ENCODE measurements around the gene RASSF5. TPM values are rescaled to one million over a fixed set of nuclear protein-coding genes. Genes with fewer than 3 reads are reported as not detected.

The RASSF5 gene
- polyA plus RNA-seq, 1 donor (not counting 4 experiments of a cell fraction or from before 2014, with no cell fraction given): 2.4 TPM

GRCh38 chr1:206487970-206488369 lies 19.4 kb upstream of the RASSF5 start:
- Histone ChIP-seq H3K79me2 (ENCODE audit: control insufficient read depth, insufficient read depth, low read length) (no peaks in the 10 kb centered on the region), H3K27me3 (ENCODE audit: control insufficient read depth, extremely low read depth, insufficient read depth, low read length) (no peaks in the 10 kb centered on the region), H2AFZ (ENCODE audit: control insufficient read depth, low read length) (no peak overlapping the region), H3K36me3 (ENCODE audit: control insufficient read depth in 2 of 2, extremely low read depth in 1 of 2, insufficient read depth in 2 of 2, low read length in 2 of 2) (peaks cover 0 to 16% of the 10 kb centered on the region in 2 experiments), H3K9me3 (ENCODE audit: control insufficient read depth, low read depth, low read length) (no peaks in the 10 kb centered on the region), H3K9ac (ENCODE audit: control insufficient read depth, extremely low read depth, insufficient read depth, low read length) (no peak overlapping the region), H3K9me1 (ENCODE audit: control insufficient read depth, extremely low read depth, insufficient read depth, low read length) (no peaks in the 10 kb centered on the region), H4K20me1 (ENCODE audit: control insufficient read depth, extremely low read depth, insufficient read depth, low read length) (no peaks in the 10 kb centered on the region), H3K4me1 (ENCODE audit: control insufficient read depth, extremely low read depth, insufficient read depth, low read length) (peaks cover 3% of the 10 kb centered on the region), H3K27ac (ENCODE audit: control insufficient read depth, insufficient read depth, low read length) (no peak overlapping the region), H3K4me3 (ENCODE audit: control insufficient read depth in 2 of 3, extremely low read depth in 1 of 3, insufficient read depth in 2 of 3, low read depth in 1 of 3, low read length in 3 of 3) (no peak overlapping the region), H3K4me2 (ENCODE audit: control insufficient read depth, extremely low read depth, insufficient read depth, low read depth, low read length) (no peak overlapping the region)
- TF ChIP-seq CTCF (optimal IDR thresholded peaks at IDR 0.05 in 1 of 3, IDR thresholded peaks at IDR 0.05 in 1 of 3, conservative IDR thresholded peaks at IDR 0.05 in 1 of 3; ENCODE audit: extremely low read depth in 1 of 3, insufficient read depth in 2 of 3, low read length in 3 of 3): no peak
- TF ChIP-seq EZH2 (IDR thresholded peaks at IDR 0.05; ENCODE audit: low read length): no peak
- dilution Hi-C loops (cut with MboI; ENCODE audit: extremely low pct_ligation_motif_present, low sequenced_read_pairs): no loop called here
- DNase-seq (ENCODE audit: low read depth, low spot score) (no peak), FAIRE-seq (no peak)

GRCh38 chr1:206488466-206488865 lies 18.9 kb upstream of the RASSF5 start:
- Histone ChIP-seq H3K4me1 (ENCODE audit: control insufficient read depth, extremely low read depth, insufficient read depth, low read length) (no peaks in the 10 kb centered on the region), H3K79me2 (ENCODE audit: control insufficient read depth, insufficient read depth, low read length) (no peaks in the 10 kb centered on the region), H3K9ac (ENCODE audit: control insufficient read depth, extremely low read depth, insufficient read depth, low read length) (no peak overlapping the region), H3K36me3 (ENCODE audit: control insufficient read depth in 2 of 2, extremely low read depth in 1 of 2, insufficient read depth in 2 of 2, low read length in 2 of 2) (peaks cover 0 to 16% of the 10 kb centered on the region in 2 experiments), H3K27me3 (ENCODE audit: control insufficient read depth, extremely low read depth, insufficient read depth, low read length) (no peaks in the 10 kb centered on the region), H3K9me1 (ENCODE audit: control insufficient read depth, extremely low read depth, insufficient read depth, low read length) (no peaks in the 10 kb centered on the region), H3K9me3 (ENCODE audit: control insufficient read depth, low read depth, low read length) (no peaks in the 10 kb centered on the region), H2AFZ (ENCODE audit: control insufficient read depth, low read length) (no peak overlapping the region), H4K20me1 (ENCODE audit: control insufficient read depth, extremely low read depth, insufficient read depth, low read length) (no peaks in the 10 kb centered on the region), H3K4me3 (ENCODE audit: control insufficient read depth in 2 of 3, extremely low read depth in 1 of 3, insufficient read depth in 2 of 3, low read depth in 1 of 3, low read length in 3 of 3) (no peak overlapping the region), H3K27ac (ENCODE audit: control insufficient read depth, insufficient read depth, low read length) (no peak overlapping the region), H3K4me2 (ENCODE audit: control insufficient read depth, extremely low read depth, insufficient read depth, low read depth, low read length) (no peak overlapping the region)
- DNase-seq (ENCODE audit: low read depth, low spot score) (no peak), FAIRE-seq (no peak)
- TF ChIP-seq EZH2 (IDR thresholded peaks at IDR 0.05; ENCODE audit: low read length): no peak
- no peak for TF ChIP-seq CTCF (optimal IDR thresholded peaks at IDR 0.05 in 1 of 3, IDR thresholded peaks at IDR 0.05 in 1 of 3, conservative IDR thresholded peaks at IDR 0.05 in 1 of 3; ENCODE audit: extremely low read depth in 1 of 3, insufficient read depth in 2 of 3, low read length in 3 of 3)
- dilution Hi-C loops (cut with MboI; ENCODE audit: extremely low pct_ligation_motif_present, low sequenced_read_pairs): no loop called here

All from keratinocyte (primary cell).